Mesendoderm (in vitro differentiated cells): Measurements from ENCODE around the gene CD27. TPM values are rescaled to one million over a fixed set of nuclear protein-coding genes. Genes with fewer than 3 reads are reported as not detected.

Experiments used
- DNase-seq: peaks from one replicate; pipeline ENCODE4 v3.0.0; 2013
- H2AK5ac ChIP-seq: 2 replicates; pipeline ENCODE4 v1.6.1; 2013; ENCODE audit warnings: low read length, inconsistent platforms
- H2BK120ac ChIP-seq: 2 replicates; pipeline ENCODE4 v1.6.1; 2013; ENCODE audit warnings: low read depth, mild to moderate bottlenecking, low read length, moderate library complexity, mixed read lengths
- H2BK15ac ChIP-seq: replicated peaks from 2 replicates; pipeline ENCODE4 v1.6.1; 2013; ENCODE audit warnings: low read depth, mild to moderate bottlenecking, moderate library complexity
- H2BK5ac ChIP-seq: 2 replicates; pipeline ENCODE4 v1.6.1; 2013; ENCODE audit warnings: low read length, inconsistent platforms
- H3K18ac ChIP-seq: 2 replicates; pipeline ENCODE4 v1.6.1; 2013; ENCODE audit warnings: mild to moderate bottlenecking, low read length, mixed read lengths
- H3K23ac ChIP-seq: one replicate; pipeline ENCODE4 v1.6.1; 2013; ENCODE audit warnings: low read length
- H3K27ac ChIP-seq: 2 replicates; pipeline ENCODE4 v1.5.1; 2013; ENCODE audit warnings: low read depth, mild to moderate bottlenecking, inconsistent platforms, low read length, moderate library complexity
- H3K27me3 ChIP-seq: 2 replicates; pipeline ENCODE4 v1.6.1; 2013; ENCODE audit warnings: low read length, control low read depth, mild to moderate bottlenecking, inconsistent platforms; ENCODE audit not compliant: insufficient read depth, poor library complexity
- H3K36me3 ChIP-seq: 2 replicates; pipeline ENCODE4 v1.6.1; 2013; ENCODE audit warnings: low read length, inconsistent platforms; ENCODE audit not compliant: control insufficient read depth, insufficient read depth
- H3K4ac ChIP-seq: one replicate; pipeline ENCODE4 v1.6.1; 2013; ENCODE audit warnings: low read depth, mild to moderate bottlenecking, low read length, moderate library complexity
- H3K4me1 ChIP-seq: 2 replicates; pipeline ENCODE4 v1.6.1; 2013; ENCODE audit warnings: low read depth, low read length, inconsistent platforms; ENCODE audit not compliant: control insufficient read depth
- H3K4me2 ChIP-seq: 2 replicates; pipeline ENCODE4 v1.6.1; 2013; ENCODE audit warnings: low read length
- H3K4me3 ChIP-seq: 2 replicates; pipeline ENCODE4 v1.5.1; 2013; ENCODE audit warnings: mild to moderate bottlenecking, low read length
- H3K56ac ChIP-seq: one replicate; pipeline ENCODE4 v1.6.1; 2013; ENCODE audit warnings: low read length
- H3K79me1 ChIP-seq: 2 replicates; pipeline ENCODE4 v1.6.1; 2013; ENCODE audit warnings: low read length, inconsistent platforms
- H3K79me2 ChIP-seq: 2 replicates; pipeline ENCODE4 v1.6.1; 2013; ENCODE audit warnings: mild to moderate bottlenecking, low read length; ENCODE audit not compliant: control insufficient read depth, insufficient read depth
- H3K9ac ChIP-seq: 2 replicates; pipeline ENCODE4 v1.6.1; 2013; ENCODE audit warnings: low read length, inconsistent platforms
- H4K5ac ChIP-seq: one replicate; pipeline ENCODE4 v1.6.1; 2013; ENCODE audit warnings: low read length
- H4K8ac ChIP-seq: one replicate; pipeline ENCODE4 v1.6.1; 2013; ENCODE audit warnings: low read depth, mild to moderate bottlenecking, control low read depth, low read length, moderate library complexity
- WGBS: extraction: QIAGEN DNeasy Blood & Tissue Kit; methylation state at CpG from one replicate; pipeline ENCODE4 v1.1.7; 2013; ENCODE audit warnings: low lambda C conversion rate, missing lambda C conversion rate; ENCODE audit not compliant: insufficient coverage; ENCODE audit errors: extremely low coverage; 5-methylcytosine and 5-hydroxymethylcytosine counted together
- polyA plus RNA-seq, 2 experiments: library from polyadenylated mRNA; stranded (reverse); fragments of 200-250 nt; gene quantifications; one replicate each; pipeline ENCODE4 v1.2.3, GENCODE V29; 2013

Gene CD27
- polyA plus RNA-seq (2013, experiment 1 of 2), result 0.25 TPM
- 0.22 TPM for polyA plus RNA-seq (2013, experiment 2 of 2)

DNA sequence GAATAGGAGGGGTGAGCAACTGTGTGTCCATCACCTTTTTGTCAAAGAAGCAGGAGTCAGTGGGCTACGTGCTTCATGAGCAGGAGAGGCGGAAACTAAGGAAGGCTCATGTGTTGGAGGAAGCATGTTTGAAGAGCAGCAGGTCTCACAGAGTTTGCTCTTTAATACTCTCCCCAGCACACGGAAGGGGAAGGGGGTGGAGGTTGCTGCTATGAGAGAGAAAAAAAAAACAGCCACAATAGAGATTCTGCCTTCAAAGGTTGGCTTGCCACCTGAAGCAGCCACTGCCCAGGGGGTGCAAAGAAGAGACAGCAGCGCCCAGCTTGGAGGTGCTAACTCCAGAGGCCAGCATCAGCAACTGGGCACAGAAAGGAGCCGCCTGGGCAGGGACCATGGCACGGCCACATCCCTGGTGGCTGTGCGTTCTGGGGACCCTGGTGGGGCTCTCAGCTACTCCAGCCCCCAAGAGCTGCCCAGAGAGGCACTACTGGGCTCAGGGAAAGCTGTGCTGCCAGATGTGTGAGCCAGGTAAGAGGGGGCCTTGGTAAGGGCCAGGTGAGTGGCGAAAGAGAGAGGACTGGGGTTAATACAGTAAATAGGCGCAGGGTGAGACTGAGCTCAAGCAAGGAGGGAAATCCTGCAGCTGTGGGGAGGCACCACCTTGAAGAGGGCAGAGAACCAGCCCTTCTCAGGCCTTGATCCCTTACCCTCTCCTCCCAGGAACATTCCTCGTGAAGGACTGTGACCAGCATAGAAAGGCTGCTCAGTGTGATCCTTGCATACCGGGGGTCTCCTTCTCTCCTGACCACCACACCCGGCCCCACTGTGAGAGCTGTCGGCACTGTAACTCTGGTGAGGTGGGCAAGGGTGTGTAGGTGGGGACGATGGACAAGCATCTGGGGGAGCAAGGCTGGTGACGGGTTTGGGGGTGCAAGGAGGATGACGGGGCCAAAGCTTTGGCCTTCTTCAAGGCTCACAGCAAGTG is at the start of gene CD27:
Gene CD27, plus strand, starts transcription at position 252 of the 985 bp plus-strand sequence. Its CDS starts 141 bp downstream, at position 393.
- peaks cover under 1% of the 10 kb centered on the region for H3K4me1 ChIP-seq
- no peak within 1 kb of the TSS for H4K8ac ChIP-seq
- no peak within 1 kb of the TSS for H2BK5ac ChIP-seq
- no peaks in the 10 kb centered on the region for H3K36me3 ChIP-seq
- no peak within 1 kb of the TSS for H4K5ac ChIP-seq
- no peak within 1 kb of the TSS for H3K23ac ChIP-seq
- no peak for DNase-seq
- H2AK5ac ChIP-seq, result no peak within 1 kb of the TSS
- H3K4me2 ChIP-seq, result no peak within 1 kb of the TSS
- H3K9ac ChIP-seq, result no peak within 1 kb of the TSS
- no peak within 1 kb of the TSS for H3K18ac ChIP-seq
- no CpG with 5 or more reads among the region's 16 CpGs for WGBS
- no peaks in the 10 kb centered on the region for H3K79me2 ChIP-seq
- no peak within 1 kb of the TSS for H3K4ac ChIP-seq
- H3K56ac ChIP-seq, result no peak within 1 kb of the TSS
- H2BK15ac ChIP-seq, result no peak within 1 kb of the TSS
- H3K79me1 ChIP-seq, result no peaks in the 10 kb centered on the region
- no peak within 1 kb of the TSS for H3K4me3 ChIP-seq
- H3K27ac ChIP-seq, result no peak within 1 kb of the TSS
- no peaks in the 10 kb centered on the region for H3K27me3 ChIP-seq
- no peak within 1 kb of the TSS for H2BK120ac ChIP-seq

DNA sequence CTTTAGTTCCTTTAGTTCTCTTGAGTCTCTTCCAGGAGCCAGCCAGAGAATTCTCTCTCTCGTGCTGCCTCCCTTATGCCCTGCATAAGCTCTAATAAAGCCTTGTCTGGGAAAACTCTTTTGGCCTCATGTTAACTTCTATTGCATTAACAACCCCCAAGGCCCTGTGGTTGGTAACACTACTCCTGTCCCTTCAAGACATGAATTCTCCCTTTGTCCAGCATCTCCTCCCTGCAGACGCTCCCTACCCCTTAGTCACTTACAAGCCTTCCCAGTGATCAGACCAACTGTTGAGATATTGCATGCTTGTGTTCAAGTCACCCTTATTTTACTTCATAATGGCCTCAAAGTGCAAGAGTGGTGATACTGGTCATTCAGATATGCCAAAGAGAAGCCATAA is 48.7 kb upstream of the CD27 start:
- WGBS, result no CpG with 5 or more reads among the region's 2 CpGs
- Histone ChIP-seq H3K4me3 (no peak overlapping the region), H3K27ac (no peak overlapping the region)

DNA sequence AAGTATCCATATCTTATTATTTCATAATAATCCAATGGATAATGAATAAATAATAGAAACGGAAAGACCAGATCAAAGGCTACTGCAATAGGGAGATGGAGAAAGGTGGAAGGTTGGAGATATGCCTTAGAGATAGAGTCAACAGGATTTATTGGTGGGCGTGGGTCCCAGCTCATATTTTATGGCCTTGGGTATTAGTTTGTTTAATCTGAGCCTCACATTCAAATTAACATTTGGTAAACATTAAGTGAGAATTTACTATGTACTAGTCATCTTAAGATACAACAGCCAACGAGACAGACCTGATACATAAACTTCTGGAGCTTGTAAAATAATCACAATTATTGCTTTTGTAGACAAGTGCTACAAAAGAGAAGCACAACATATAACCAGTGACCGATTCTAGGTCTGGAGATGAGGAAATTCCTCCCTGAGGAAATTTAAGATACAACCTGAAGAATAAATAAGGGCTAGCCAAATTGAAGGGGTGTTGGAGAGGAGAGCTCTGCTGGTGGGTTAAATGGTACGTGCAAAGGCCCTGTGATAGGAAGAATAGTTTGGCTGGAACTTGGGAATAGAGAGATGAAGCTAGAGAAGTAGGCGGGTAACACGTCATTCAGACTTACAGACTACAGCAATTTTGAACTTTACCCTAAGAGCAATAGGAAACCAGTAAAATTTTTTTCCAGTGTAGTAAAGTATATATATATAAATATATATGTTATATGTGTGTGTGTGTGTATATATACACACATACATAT is 44.7 kb upstream of the CD27 start:
- no peak overlapping the region for H3K27ac ChIP-seq

More for the DNA sequence above, 48.7 kb upstream of the CD27 start:
- Histone ChIP-seq H3K18ac (no peak overlapping the region), H4K5ac (no peak overlapping the region), H2BK120ac (no peak overlapping the region), H2AK5ac (no peak overlapping the region), H3K36me3 (no peaks in the 10 kb centered on the region), H3K79me2 (no peaks in the 10 kb centered on the region), H3K4me2 (no peak overlapping the region), H3K23ac (no peak overlapping the region), H3K4me1 (no peaks in the 10 kb centered on the region), H3K56ac (no peak overlapping the region), H3K9ac (no peak overlapping the region), H2BK5ac (no peak overlapping the region), H4K8ac (no peak overlapping the region), H3K4ac (no peak overlapping the region), H3K27me3 (no peaks in the 10 kb centered on the region), H2BK15ac (no peak overlapping the region), H3K79me1 (no peaks in the 10 kb centered on the region)
- DNase-seq, result no peak

DNA sequence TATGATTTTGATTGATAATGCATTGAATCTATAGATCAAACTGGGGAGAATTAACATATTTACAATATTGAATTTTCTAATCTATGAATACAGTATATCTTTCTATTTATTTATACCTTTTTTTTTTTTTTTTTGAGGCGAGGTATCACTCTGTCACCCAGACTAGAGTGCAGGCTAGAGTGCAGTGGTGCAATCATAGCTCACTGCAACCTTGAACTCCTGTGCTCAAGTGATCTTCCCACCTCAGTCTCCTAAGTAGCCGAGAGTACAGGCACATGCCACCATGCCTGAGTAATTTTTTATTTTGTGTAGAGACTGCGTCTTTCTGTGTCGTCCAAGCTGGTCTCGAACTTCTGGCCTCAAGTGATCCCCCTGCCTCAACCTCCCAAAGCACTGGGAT is 40.4 kb upstream of the CD27 start:
- no peaks in the 10 kb centered on the region for H3K36me3 ChIP-seq
- H3K18ac ChIP-seq, result no peak overlapping the region
- WGBS, result no CpG with 5 or more reads among the region's 5 CpGs
- H2BK5ac ChIP-seq, result no peak overlapping the region
- no peak overlapping the region for H3K4me3 ChIP-seq
- H4K5ac ChIP-seq, result no peak overlapping the region
- DNase-seq, result no peak
- H3K79me1 ChIP-seq, result no peaks in the 10 kb centered on the region
- no peak overlapping the region for H3K23ac ChIP-seq
- no peak overlapping the region for H2AK5ac ChIP-seq
- H4K8ac ChIP-seq, result no peak overlapping the region
- no peak overlapping the region for H2BK15ac ChIP-seq
- no peak overlapping the region for H3K56ac ChIP-seq
- H3K4ac ChIP-seq, result no peak overlapping the region
- no peak overlapping the region for H3K27ac ChIP-seq
- H2BK120ac ChIP-seq, result no peak overlapping the region
- no peak overlapping the region for H3K9ac ChIP-seq
- no peaks in the 10 kb centered on the region for H3K27me3 ChIP-seq
- H3K4me2 ChIP-seq, result no peak overlapping the region
- no peaks in the 10 kb centered on the region for H3K4me1 ChIP-seq
- H3K79me2 ChIP-seq, result no peaks in the 10 kb centered on the region

More for the DNA sequence above, 44.7 kb upstream of the CD27 start:
- Histone ChIP-seq H3K79me1 (no peaks in the 10 kb centered on the region), H2AK5ac (no peak overlapping the region), H3K23ac (no peak overlapping the region), H3K18ac (no peak overlapping the region), H4K5ac (no peak overlapping the region), H3K56ac (no peak overlapping the region), H3K36me3 (no peaks in the 10 kb centered on the region), H3K4ac (no peak overlapping the region), H3K4me2 (no peak overlapping the region), H2BK15ac (no peak overlapping the region), H3K27me3 (no peaks in the 10 kb centered on the region), H3K4me3 (no peak overlapping the region), H2BK5ac (no peak overlapping the region), H3K4me1 (no peaks in the 10 kb centered on the region), H2BK120ac (no peak overlapping the region), H4K8ac (no peak overlapping the region), H3K79me2 (no peaks in the 10 kb centered on the region), H3K9ac (no peak overlapping the region)
- no peak for DNase-seq
- WGBS, result no CpG with 5 or more reads among the region's 7 CpGs

DNA sequence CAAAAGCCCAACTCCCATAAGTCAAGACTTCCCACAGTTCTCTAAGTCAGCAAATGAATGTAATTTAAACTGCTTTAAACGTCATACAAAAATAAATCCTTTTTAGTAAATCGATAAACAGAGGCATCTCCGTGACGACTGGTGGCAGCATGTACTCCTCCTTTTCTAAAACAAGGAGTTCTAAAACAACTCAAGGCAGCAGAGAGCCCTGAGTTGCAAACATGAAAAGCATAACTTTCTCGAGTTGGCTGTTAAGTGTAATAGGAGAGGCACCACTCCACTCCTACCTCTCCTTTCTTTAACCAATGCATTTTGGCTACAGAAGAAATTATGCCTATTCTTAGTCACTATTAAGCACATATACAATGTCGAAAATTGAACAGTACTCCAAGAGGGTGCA is 38.8 kb upstream of the CD27 start:
- no peak for DNase-seq
- H3K4me3 ChIP-seq, result no peak overlapping the region
- H3K27ac ChIP-seq, result no peak overlapping the region
- no peak overlapping the region for H4K8ac ChIP-seq
- H2BK15ac ChIP-seq, result no peak overlapping the region
- H3K4me2 ChIP-seq, result no peak overlapping the region
- H3K23ac ChIP-seq, result no peak overlapping the region
- H3K4ac ChIP-seq, result no peak overlapping the region
- H3K79me1 ChIP-seq, result no peaks in the 10 kb centered on the region
- no peak overlapping the region for H3K9ac ChIP-seq
- H3K4me1 ChIP-seq, result no peaks in the 10 kb centered on the region
- H3K27me3 ChIP-seq, result no peaks in the 10 kb centered on the region
- no peak overlapping the region for H3K56ac ChIP-seq
- no peak overlapping the region for H2AK5ac ChIP-seq
- no peaks in the 10 kb centered on the region for H3K79me2 ChIP-seq
- H2BK5ac ChIP-seq, result no peak overlapping the region
- no peaks in the 10 kb centered on the region for H3K36me3 ChIP-seq
- H2BK120ac ChIP-seq, result no peak overlapping the region
- no CpG with 5 or more reads among the region's 6 CpGs for WGBS
- H4K5ac ChIP-seq, result no peak overlapping the region
- H3K18ac ChIP-seq, result no peak overlapping the region
